Left ventricle myocardium inferior (tissue), 1 donor: ENCODE data around the gene CMPK2. TPM values are rescaled to one million over a fixed set of nuclear protein-coding genes. Genes with fewer than 3 reads are reported as not detected.

ENCODE experiments used
- DNase-seq: peaks from one replicate; pipeline ENCODE4 v3.0.0-alpha.2; 2020
- H3K27ac ChIP-seq: fragments of 200-600 bp; replicated peaks from 2 replicates; pipeline ENCODE4 v1.8.0; 2021
- H3K27me3 ChIP-seq: fragments of 200-600 bp; 2 replicates; pipeline ENCODE4 v1.8.0; 2021; ENCODE audit warnings: low read depth
- H3K36me3 ChIP-seq: fragments of 200-600 bp; 2 replicates; pipeline ENCODE4 v1.8.0; 2021
- H3K4me1 ChIP-seq: fragments of 200-600 bp; 2 replicates; pipeline ENCODE4 v1.8.0; 2021
- H3K4me3 ChIP-seq: fragments of 200-600 bp; 2 replicates; pipeline ENCODE4 v1.8.0; 2021; ENCODE audit warnings: mild to moderate bottlenecking, moderate library complexity
- H3K9me3 ChIP-seq: fragments of 200-600 bp; replicated peaks from 2 replicates; pipeline ENCODE4 v1.8.0; 2021
- intact Hi-C: fragments of 100-400 bp; cut with micrococcal nuclease; formaldehyde crosslinking; loops from one replicate; pipeline ENCODE4 v1.11.0; 2022
- total RNA-seq: library from RNA; stranded (reverse); fragmentation: NEBNext Ultra II Directional; extraction: Animal tissue kit (Norgen Biotek cat#: 25700); gene quantifications from one replicate; pipeline ENCODE4 v1.2.1, GENCODE V29; 2021
- TF ChIP-seq, protein P1 (sequence below): fragments of 200-600 bp; IDR thresholded peaks from 2 replicates; pipeline ENCODE4 v1.8.0; 2021; ENCODE audit warnings: antibody characterized with exemption, mild to moderate bottlenecking, borderline replicate concordance
- donor health status: DM: no; HTN: yes; CAD: no; lungs with severe emphysema.

The CMPK2 gene
- total RNA-seq, 1 donor from 2014 or later: 3.2 TPM

DNA sequence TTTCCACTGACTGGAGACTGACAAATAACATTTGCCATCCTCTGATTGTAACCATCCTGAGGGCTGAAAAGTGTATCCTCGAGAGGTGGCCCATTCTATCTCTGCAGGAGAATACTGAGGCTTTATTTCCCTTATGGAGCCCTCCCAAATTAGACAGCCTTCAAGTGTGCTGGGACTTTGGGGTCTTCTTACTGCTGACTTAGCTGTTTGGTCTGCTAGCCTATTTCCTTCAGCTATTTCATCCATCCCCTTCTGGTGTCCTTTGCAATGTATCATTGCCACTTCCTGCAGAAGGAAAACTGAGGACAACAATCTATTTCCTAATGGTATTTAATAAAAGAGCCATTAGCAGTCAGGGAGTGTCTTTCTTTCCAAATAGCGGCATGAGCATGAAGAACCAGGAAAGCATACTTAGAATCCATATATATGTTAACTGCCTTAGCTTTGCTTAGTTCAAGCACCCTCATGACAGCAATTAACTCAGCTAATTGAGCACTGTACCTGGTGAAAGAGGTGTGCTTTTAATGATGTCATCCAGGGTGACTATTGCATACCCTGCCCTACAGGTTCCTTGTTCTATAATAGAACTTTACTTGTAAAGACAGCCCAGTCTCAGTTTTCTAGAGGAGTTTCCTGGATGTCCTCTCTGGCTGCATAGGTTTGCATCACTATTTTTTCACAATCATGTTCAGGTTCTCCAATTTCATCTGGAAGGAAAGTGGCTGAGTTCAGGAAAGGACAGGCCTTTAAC lies 24.0 kb downstream of the CMPK2 start:
- peaks cover 40% of the 10 kb centered on the region for H3K36me3 ChIP-seq
- no peak overlapping the region for H3K4me3 ChIP-seq
- no peak overlapping the region for H3K27ac ChIP-seq
- TF ChIP-seq, protein P1, sequence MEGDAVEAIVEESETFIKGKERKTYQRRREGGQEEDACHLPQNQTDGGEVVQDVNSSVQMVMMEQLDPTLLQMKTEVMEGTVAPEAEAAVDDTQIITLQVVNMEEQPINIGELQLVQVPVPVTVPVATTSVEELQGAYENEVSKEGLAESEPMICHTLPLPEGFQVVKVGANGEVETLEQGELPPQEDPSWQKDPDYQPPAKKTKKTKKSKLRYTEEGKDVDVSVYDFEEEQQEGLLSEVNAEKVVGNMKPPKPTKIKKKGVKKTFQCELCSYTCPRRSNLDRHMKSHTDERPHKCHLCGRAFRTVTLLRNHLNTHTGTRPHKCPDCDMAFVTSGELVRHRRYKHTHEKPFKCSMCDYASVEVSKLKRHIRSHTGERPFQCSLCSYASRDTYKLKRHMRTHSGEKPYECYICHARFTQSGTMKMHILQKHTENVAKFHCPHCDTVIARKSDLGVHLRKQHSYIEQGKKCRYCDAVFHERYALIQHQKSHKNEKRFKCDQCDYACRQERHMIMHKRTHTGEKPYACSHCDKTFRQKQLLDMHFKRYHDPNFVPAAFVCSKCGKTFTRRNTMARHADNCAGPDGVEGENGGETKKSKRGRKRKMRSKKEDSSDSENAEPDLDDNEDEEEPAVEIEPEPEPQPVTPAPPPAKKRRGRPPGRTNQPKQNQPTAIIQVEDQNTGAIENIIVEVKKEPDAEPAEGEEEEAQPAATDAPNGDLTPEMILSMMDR: no peak
- H3K4me1 ChIP-seq: no peaks in the 10 kb centered on the region
- no peak for DNase-seq
- H3K27me3 ChIP-seq: no peaks in the 10 kb centered on the region
- intact Hi-C loops: no loop called here
- peaks cover 79% of the 10 kb centered on the region for H3K9me3 ChIP-seq

DNA sequence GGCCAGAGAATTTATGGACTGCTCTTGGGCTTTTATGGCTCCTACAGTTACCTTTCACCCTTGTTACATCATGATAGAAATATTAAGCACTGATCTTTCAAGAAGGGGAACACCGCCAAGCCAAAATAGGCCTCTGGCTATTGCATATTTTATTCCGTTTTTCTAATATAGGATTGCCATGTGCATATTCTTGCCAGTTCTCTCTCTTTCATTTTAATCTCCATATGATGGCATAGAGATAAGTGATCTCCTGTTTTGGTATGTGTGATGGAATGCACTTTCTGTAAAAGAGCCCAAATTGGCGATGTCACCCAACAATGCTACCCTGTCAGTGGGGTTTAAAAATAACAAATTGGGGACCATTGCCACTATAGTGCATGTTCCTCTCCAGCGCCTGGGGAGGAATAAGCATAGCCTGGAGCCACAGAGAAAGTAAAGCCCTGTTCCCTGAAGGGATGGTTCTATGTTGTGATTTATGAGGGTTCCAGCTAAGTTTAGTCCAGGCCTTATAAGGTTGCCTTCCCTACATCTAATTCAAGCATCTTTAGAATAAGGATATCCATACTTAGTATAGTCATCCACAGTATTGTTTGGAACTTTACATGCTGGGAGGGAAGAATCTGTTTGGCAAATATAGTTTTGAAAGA lies 26.9 kb downstream of the CMPK2 start:
- Histone ChIP-seq H3K27me3 (no peaks in the 10 kb centered on the region), H3K4me1 (no peaks in the 10 kb centered on the region), H3K27ac (no peak overlapping the region), H3K9me3 (peaks cover 64% of the 10 kb centered on the region), H3K36me3 (peaks cover 11% of the 10 kb centered on the region), H3K4me3 (no peak overlapping the region)
- intact Hi-C loops: no loop called here
- no peak for DNase-seq
- TF ChIP-seq, protein P1: no peak

GRCh38 chr2:6835467-6835866 lies 30.2 kb downstream of the CMPK2 start:
- Histone ChIP-seq H3K36me3 (no peaks in the 10 kb centered on the region), H3K9me3 (peaks cover 43% of the 10 kb centered on the region), H3K27me3 (no peaks in the 10 kb centered on the region), H3K4me3 (no peak overlapping the region), H3K4me1 (no peaks in the 10 kb centered on the region), H3K27ac (no peak overlapping the region)
- intact Hi-C loops: no loop called here
- TF ChIP-seq, protein P1: no peak
- no peak for DNase-seq

- H3K27me3 ChIP-seq: no peaks in the 10 kb centered on the region
- H3K4me3 ChIP-seq: no peak overlapping the region
- peaks cover 32% of the 10 kb centered on the region for H3K9me3 ChIP-seq
- TF ChIP-seq, protein P1: no peak
- intact Hi-C loops: no loop called here
- H3K36me3 ChIP-seq: no peaks in the 10 kb centered on the region
- H3K27ac ChIP-seq: no peak overlapping the region
- no peaks in the 10 kb centered on the region for H3K4me1 ChIP-seq
- DNase-seq: no peak
Measured at GRCh38 chr2:6834163-6834562, 31.5 kb downstream of the CMPK2 start.

- Histone ChIP-seq H3K27ac (no peak overlapping the region), H3K9me3 (peaks cover 28% of the 10 kb centered on the region), H3K36me3 (no peaks in the 10 kb centered on the region), H3K4me1 (no peaks in the 10 kb centered on the region), H3K4me3 (no peak overlapping the region), H3K27me3 (no peaks in the 10 kb centered on the region)
- no peak for DNase-seq
- TF ChIP-seq, protein P1: no peak
- intact Hi-C loops: no loop called here
Measured at GRCh38 chr2:6833300-6833604, 32.5 kb downstream of the CMPK2 start.
